ENCODE data around the gene ANKS1B.

The ANKS1B gene

GRCh38 chr12:99147130-99147529 lies 837.6 kb downstream of the ANKS1B start:
- no peak for TF ChIP-seq CTCF (IDR thresholded peaks at IDR 0.05; ENCODE audit: low read depth, low read length)
- no peak for DNase-seq (ENCODE audit: extremely low read depth, low read depth)

GRCh38 chr12:99146730-99147129 lies 838.0 kb downstream of the ANKS1B start:
- TF ChIP-seq CTCF (IDR thresholded peaks at IDR 0.05; ENCODE audit: low read depth, low read length) = no peak
- no peak for DNase-seq (ENCODE audit: extremely low read depth, low read depth)

GRCh38 chr12:99146185-99146584 lies 838.6 kb downstream of the ANKS1B start:
- no peak for DNase-seq (ENCODE audit: extremely low read depth, low read depth)
- no peak for TF ChIP-seq CTCF (IDR thresholded peaks at IDR 0.05; ENCODE audit: low read depth, low read length)

GRCh38 chr12:99142651-99143050 lies 842.1 kb downstream of the ANKS1B start:
- TF ChIP-seq CTCF (IDR thresholded peaks at IDR 0.05; ENCODE audit: low read depth, low read length) = no peak
- DNase-seq (ENCODE audit: extremely low read depth, low read depth) = no peak

- DNase-seq (ENCODE audit: extremely low read depth, low read depth) = no peak
- no peak for TF ChIP-seq CTCF (IDR thresholded peaks at IDR 0.05; ENCODE audit: low read depth, low read length)
Observed at GRCh38 chr12:99140017-99140720, 844.6 kb downstream of the ANKS1B start.

- DNase-seq (ENCODE audit: extremely low read depth, low read depth) = no peak
- no peak for TF ChIP-seq CTCF (IDR thresholded peaks at IDR 0.05; ENCODE audit: low read depth, low read length)
Observed at GRCh38 chr12:99138393-99138792, 846.3 kb downstream of the ANKS1B start.

- TF ChIP-seq CTCF (IDR thresholded peaks at IDR 0.05; ENCODE audit: low read depth, low read length) = no peak
Observed at GRCh38 chr12:99137124-99137855, 847.4 kb downstream of the ANKS1B start.

More at GRCh38 chr12:99137124-99137855, 847.4 kb downstream of the ANKS1B start:
- DNase-seq (ENCODE audit: extremely low read depth, low read depth) = no peak

All from AG09319 (cell line).